Sciatic nerve (tissue), 2 donors: ENCODE data around the gene OPCML. TPM values are rescaled to one million over a fixed set of nuclear protein-coding genes. Genes with fewer than 3 reads are reported as not detected.
A peak's percentile ranks its signal among the peaks of the same experiment; 100 is the strongest.

ENCODE experiments used
- ATAC-seq: fragments of 200-7000 bp; cut with Tn5 transposase; one replicate; pipeline ENCODE4 v1.9.1; 2020; ENCODE audit warnings: mild to moderate bottlenecking, moderate library complexity
- DNase-seq: peaks from one replicate; pipeline ENCODE4 v3.0.0-alpha.2; 2020; ENCODE audit warnings: low spot score
- intact Hi-C: fragments of 100-400 bp; cut with DNase I; formaldehyde crosslinking; loops from one replicate; pipeline ENCODE4 v1.14.2; 2022
- total RNA-seq: library from RNA; stranded (reverse); fragmentation: NEBNext Ultra II Directional; extraction: Animal tissue kit (Norgen Biotek cat#: 25700); gene quantifications from one replicate; pipeline ENCODE4 v1.2.1, GENCODE V29; 2021
- donor health status: DM: no; HTN: no; CAD: no.
- donor health status: DM: no; HTN: no; CAD: no.

Gene OPCML
- total RNA-seq, 1 donor from 2014 or later, result 4.5 TPM

GRCh38 chr11:132961453-132961852 is 570.8 kb downstream of the OPCML start:
- intact Hi-C loops, result no loop called here
- DNase-seq (no peak), ATAC-seq (no peak)

GRCh38 chr11:132960273-132961078 is 571.8 kb downstream of the OPCML start:
- DNase-seq (no peak), ATAC-seq (peak; percentile 69)
- intact Hi-C loops, result no loop called here

- intact Hi-C loops, result no loop called here
Measured at GRCh38 chr11:132959693-132960092, 572.6 kb downstream of the OPCML start.

GRCh38 chr11:132957881-132958280 is 574.4 kb downstream of the OPCML start:
- no peak for DNase-seq
- intact Hi-C loops, result no loop called here
- ATAC-seq, result no peak

More at GRCh38 chr11:132959693-132960092, 572.6 kb downstream of the OPCML start:
- no peak for DNase-seq
- ATAC-seq, result peak; percentile 74

- no peak for DNase-seq
Measured at GRCh38 chr11:132948252-132948651, 584.0 kb downstream of the OPCML start.

GRCh38 chr11:132944569-132944944 is 587.7 kb downstream of the OPCML start:
- no peak for ATAC-seq
- no peak for DNase-seq
- intact Hi-C loops, result no loop called here

More at GRCh38 chr11:132948252-132948651, 584.0 kb downstream of the OPCML start:
- intact Hi-C loops, result no loop called here
- ATAC-seq, result no peak

GRCh38 chr11:132943706-132944568 is 588.4 kb downstream of the OPCML start:
- intact Hi-C loops, result no loop called here
- peak; percentile 41 for ATAC-seq
- DNase-seq, result peak; percentile 58

- no peak for DNase-seq
- ATAC-seq, result no peak
- intact Hi-C loops, result no loop called here
Measured at GRCh38 chr11:132943357-132943705, 589.0 kb downstream of the OPCML start.

- no peak for DNase-seq
- intact Hi-C loops, result no loop called here
- peak; percentile 34 for ATAC-seq
Measured at GRCh38 chr11:132942611-132943356, 589.5 kb downstream of the OPCML start.

GRCh38 chr11:132941761-132942160 is 590.5 kb downstream of the OPCML start:
- no peak for ATAC-seq
- intact Hi-C loops, result no loop called here
- DNase-seq, result no peak

GRCh38 chr11:132941024-132941646 is 591.2 kb downstream of the OPCML start:
- intact Hi-C loops, result no loop called here
- no peak for DNase-seq
- no peak for ATAC-seq

- DNase-seq, result no peak
- ATAC-seq, result no peak
- intact Hi-C loops, result no loop called here
Measured at GRCh38 chr11:132937016-132937415, 595.3 kb downstream of the OPCML start.

- intact Hi-C loops, result no loop called here
- ATAC-seq (no peak), DNase-seq (no peak)
Measured at GRCh38 chr11:132935383-132935782, 596.9 kb downstream of the OPCML start.

GRCh38 chr11:132933703-132934102 is 598.6 kb downstream of the OPCML start:
- intact Hi-C loops, result no loop called here
- ATAC-seq (no peak), DNase-seq (no peak)

- intact Hi-C loops, result no loop called here
- DNase-seq (no peak), ATAC-seq (no peak)
Measured at GRCh38 chr11:132925825-132926469, 606.4 kb downstream of the OPCML start.

GRCh38 chr11:132921597-132921996 is 610.7 kb downstream of the OPCML start:
- DNase-seq, result no peak
- intact Hi-C loops, result no loop called here
- ATAC-seq, result no peak

GRCh38 chr11:132920451-132921096 is 611.7 kb downstream of the OPCML start:
- intact Hi-C loops, result no loop called here
- ATAC-seq, result no peak
- no peak for DNase-seq

GRCh38 chr11:132914600-132914999 is 617.7 kb downstream of the OPCML start:
- ATAC-seq (no peak), DNase-seq (no peak)
- intact Hi-C loops, result no loop called here
